NCI-H748 (cell line): ENCODE data around the gene NR2E3.
"Not testable (repeated sequence)": the region's sequence is repeated elsewhere in the genome, so short reads cannot be mapped to it uniquely, and the experiment has no call there.

Experiments used
- DNase-seq: peaks from one replicate; lab custom pipeline; 2025; ENCODE audit not compliant: unreplicated experiment; lab: John Stamatoyannopoulos, UW

The NR2E3 gene

DNA sequence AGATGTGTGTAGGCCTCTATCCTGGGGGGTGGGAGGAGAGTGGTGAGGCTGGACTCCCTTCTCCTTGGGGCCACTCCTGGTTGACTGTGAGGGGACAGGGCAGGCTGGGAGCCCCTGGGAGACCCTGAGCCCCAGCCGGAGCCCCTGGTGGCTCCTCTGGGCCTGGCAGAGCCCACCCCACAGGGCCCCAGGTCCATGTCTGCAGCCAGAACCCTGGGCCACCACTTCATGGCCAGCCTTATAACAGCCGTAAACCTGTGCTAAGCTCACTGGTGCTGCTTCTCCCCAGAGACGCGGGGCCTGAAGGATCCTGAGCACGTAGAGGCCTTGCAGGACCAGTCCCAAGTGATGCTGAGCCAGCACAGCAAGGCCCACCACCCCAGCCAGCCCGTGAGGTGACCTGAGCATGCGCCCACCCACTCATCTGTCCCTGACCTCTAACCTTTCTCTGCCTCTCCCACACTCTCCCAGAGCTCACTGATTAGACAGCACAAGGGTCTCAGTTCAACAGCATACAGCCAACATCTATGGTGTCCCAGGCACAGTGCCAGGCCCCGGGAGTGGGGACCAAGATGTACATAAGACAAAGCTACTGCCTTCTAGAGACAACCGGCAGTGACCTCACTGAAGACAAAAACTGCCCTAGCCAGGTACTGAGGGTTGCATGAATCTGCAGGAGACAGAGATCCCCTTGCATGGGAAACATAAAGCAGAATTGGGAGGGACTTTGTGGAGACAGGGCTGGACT is 3.5 kb downstream of the NR2E3 start:
- no peak for DNase-seq

GRCh38 chr15:71815301-71815700 is 4.9 kb downstream of the NR2E3 start:
- no peak for DNase-seq

GRCh38 chr15:71817351-71817750 is 7.0 kb downstream of the NR2E3 start:
- no peak for DNase-seq

GRCh38 chr15:71820127-71820526 is 9.8 kb downstream of the NR2E3 start:
- DNase-seq = no peak

- DNase-seq = no peak
Measured at GRCh38 chr15:71821547-71822129, 11.3 kb downstream of the NR2E3 start.

GRCh38 chr15:71822890-71823630 is 12.7 kb downstream of the NR2E3 start:
- DNase-seq = no peak

DNA sequence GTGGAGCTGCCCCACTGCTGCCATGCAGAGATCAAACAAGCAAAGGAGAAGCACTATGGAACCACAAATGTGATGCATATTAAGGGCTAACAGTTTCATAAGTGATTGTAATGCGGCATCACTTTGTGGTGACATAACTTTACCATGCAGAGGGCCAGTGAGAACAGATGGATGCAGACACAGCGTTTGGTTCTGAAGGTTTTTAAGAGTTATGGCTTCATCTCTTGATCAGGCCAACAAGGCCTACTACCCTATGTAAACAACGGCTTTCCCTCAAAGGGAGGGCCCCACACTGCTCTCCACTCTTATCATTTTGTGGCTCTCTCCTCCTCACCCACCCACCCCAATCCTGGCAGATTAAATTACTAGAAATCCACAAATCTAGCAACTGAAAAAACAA is 13.4 kb downstream of the NR2E3 start:
- no peak for DNase-seq

- DNase-seq = no peak
Measured at GRCh38 chr15:71825021-71825730, 14.8 kb downstream of the NR2E3 start.

GRCh38 chr15:71826196-71826595 is 15.8 kb downstream of the NR2E3 start:
- no peak for DNase-seq

DNA sequence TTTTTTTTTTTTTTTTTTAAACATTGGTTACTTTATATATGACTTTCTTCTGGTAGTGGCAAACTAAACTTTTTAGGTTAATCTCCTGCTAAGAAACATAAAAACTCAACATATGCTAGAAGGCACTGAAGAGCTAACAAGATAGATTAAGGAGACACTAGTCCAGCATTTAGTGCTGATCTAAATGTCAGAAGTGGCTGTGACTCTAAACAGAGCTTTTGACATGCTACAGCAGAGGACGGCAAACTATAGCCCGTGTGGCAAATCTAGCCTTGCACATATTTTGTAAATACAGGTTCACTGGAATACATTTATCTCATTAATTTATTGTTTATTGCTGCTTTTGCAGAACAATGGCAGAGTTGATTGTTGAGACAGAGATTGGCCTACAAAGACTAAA is 20.6 kb downstream of the NR2E3 start:
- DNase-seq = no peak

- no peak for DNase-seq
Measured at GRCh38 chr15:71841563-71841962, 31.2 kb downstream of the NR2E3 start.

DNA sequence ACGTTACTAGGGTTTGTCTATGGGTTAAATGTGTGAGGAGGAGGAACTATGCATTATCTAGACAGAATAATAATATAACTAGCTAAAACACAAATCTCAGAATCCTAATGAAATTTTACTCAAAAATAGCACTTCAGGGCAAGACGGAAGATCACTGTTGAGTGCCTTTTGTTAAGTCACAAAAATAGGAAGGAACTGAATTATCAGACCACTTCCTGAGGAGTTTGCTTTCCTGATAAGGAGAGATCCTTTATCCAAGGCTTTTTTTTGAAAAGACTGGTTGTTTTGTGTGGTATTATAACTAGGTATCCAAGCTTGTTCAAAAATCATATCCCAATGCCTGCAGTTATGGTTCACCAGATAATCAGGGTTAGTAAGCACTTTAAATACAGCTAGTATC is 34.6 kb downstream of the NR2E3 start:
- DNase-seq = no peak

- DNase-seq = no peak
Measured at GRCh38 chr15:71853543-71853942, 43.2 kb downstream of the NR2E3 start.

DNA sequence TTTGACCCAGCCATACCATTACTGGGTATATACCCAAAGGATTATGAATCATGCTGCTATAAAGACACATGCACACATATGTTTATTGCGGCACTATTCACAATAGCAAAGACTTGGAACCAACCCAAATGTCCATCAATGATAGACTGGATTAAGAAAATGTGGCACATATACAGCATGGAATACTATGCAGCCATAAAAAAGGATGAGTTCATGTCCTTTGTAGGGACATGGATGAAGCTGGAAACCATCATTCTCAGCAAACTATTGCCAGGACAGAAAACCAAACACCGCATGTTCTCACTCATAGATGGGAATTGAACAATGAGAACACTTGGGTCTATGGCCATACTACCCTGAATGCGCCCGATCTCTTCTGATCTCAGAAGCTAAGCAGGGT is 47.9 kb downstream of the NR2E3 start:
- DNase-seq = not testable (repeated sequence)
